ENCODE data around the gene PRSS36.
A peak's percentile ranks its signal among the peaks of the same experiment; 100 is the strongest.

The PRSS36 gene

GRCh38 chr16:31134625-31135534 lies 15.0 kb downstream of the PRSS36 start:
- Histone ChIP-seq H3K4me1 (ENCODE audit: control insufficient read depth in 5 of 5, insufficient read depth in 5 of 5, low read length in 5 of 5) (peaks cover 0 to 31% (median 19%) of the 10 kb centered on the region in 5 donors), H3K27me3 (ENCODE audit: control insufficient read depth in 5 of 5, insufficient read depth in 4 of 5, low read length in 5 of 5) (peaks cover 0 to 12% (median 9%) of the 10 kb centered on the region in 5 donors), H3K9ac (ENCODE audit: low read length in 5 of 5) (peak overlapping the region in 1 of 5 donors; percentile 4), H3K27ac (ENCODE audit: low read depth, low read length) (no peak overlapping the region), H3K4me3 (ENCODE audit: low read depth in 1 of 5, low read length in 5 of 5) (no peak overlapping the region), H3K36me3 (ENCODE audit: control insufficient read depth in 5 of 5, insufficient read depth in 5 of 5, low read length in 5 of 5) (peaks cover 0 to 34% (median 28%) of the 10 kb centered on the region in 5 donors), H3K9me3 (ENCODE audit: control insufficient read depth in 5 of 5, low read length in 5 of 5) (no peaks in the 10 kb centered on the region)

DNA sequence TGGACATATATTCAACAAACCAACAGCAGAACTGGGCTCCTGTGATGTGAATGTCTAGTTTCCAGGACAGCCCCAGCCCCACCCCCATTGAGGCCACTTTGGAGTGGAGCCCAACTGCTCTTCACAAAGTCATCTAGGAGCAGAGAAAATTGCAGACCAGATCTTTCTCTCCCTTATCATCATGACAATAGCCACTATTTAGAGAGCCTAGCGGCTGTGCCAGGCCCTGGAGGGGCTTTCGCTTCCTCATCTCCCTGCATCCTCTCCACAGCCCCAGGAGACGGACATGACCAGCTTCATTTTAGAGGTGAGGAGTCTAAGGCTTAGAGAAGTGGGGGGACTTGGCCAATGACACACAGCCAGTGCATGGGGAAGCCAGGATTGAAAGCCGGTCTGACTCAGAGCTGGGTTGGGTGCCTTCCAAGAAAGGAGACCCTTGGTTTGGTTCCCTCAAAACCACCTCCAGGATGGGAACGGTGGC lies 15.7 kb downstream of the PRSS36 start:
- Histone ChIP-seq H3K4me3 (ENCODE audit: low read depth in 1 of 5, low read length in 5 of 5) (no peak overlapping the region), H3K9ac (ENCODE audit: low read length in 5 of 5) (no peak overlapping the region), H3K4me1 (ENCODE audit: control insufficient read depth in 5 of 5, insufficient read depth in 5 of 5, low read length in 5 of 5) (peaks cover 0 to 37% (median 20%) of the 10 kb centered on the region in 5 donors), H3K27ac (ENCODE audit: low read depth, low read length) (no peak overlapping the region), H3K27me3 (ENCODE audit: control insufficient read depth in 5 of 5, insufficient read depth in 4 of 5, low read length in 5 of 5) (peaks cover 0 to 12% (median 9%) of the 10 kb centered on the region in 5 donors), H3K36me3 (ENCODE audit: control insufficient read depth in 5 of 5, insufficient read depth in 5 of 5, low read length in 5 of 5) (peaks cover 0 to 41% (median 35%) of the 10 kb centered on the region in 5 donors), H3K9me3 (ENCODE audit: control insufficient read depth in 5 of 5, low read length in 5 of 5) (no peaks in the 10 kb centered on the region)

GRCh38 chr16:31133046-31133501 lies 16.8 kb downstream of the PRSS36 start:
- H3K27ac ChIP-seq (ENCODE audit: low read depth, low read length): no peak overlapping the region
- H3K4me3 ChIP-seq (ENCODE audit: low read depth in 1 of 5, low read length in 5 of 5): no peak overlapping the region
- peaks cover 0 to 12% (median 9%) of the 10 kb centered on the region in 5 donors for H3K27me3 ChIP-seq (ENCODE audit: control insufficient read depth in 5 of 5, insufficient read depth in 4 of 5, low read length in 5 of 5)
- no peaks in the 10 kb centered on the region for H3K9me3 ChIP-seq (ENCODE audit: control insufficient read depth in 5 of 5, low read length in 5 of 5)
- H3K4me1 ChIP-seq (ENCODE audit: control insufficient read depth in 5 of 5, insufficient read depth in 5 of 5, low read length in 5 of 5): peaks cover 0 to 38% (median 15%) of the 10 kb centered on the region in 5 donors
- peaks cover 0 to 52% (median 46%) of the 10 kb centered on the region in 5 donors for H3K36me3 ChIP-seq (ENCODE audit: control insufficient read depth in 5 of 5, insufficient read depth in 5 of 5, low read length in 5 of 5)
- H3K9ac ChIP-seq (ENCODE audit: low read length in 5 of 5): no peak overlapping the region

DNA sequence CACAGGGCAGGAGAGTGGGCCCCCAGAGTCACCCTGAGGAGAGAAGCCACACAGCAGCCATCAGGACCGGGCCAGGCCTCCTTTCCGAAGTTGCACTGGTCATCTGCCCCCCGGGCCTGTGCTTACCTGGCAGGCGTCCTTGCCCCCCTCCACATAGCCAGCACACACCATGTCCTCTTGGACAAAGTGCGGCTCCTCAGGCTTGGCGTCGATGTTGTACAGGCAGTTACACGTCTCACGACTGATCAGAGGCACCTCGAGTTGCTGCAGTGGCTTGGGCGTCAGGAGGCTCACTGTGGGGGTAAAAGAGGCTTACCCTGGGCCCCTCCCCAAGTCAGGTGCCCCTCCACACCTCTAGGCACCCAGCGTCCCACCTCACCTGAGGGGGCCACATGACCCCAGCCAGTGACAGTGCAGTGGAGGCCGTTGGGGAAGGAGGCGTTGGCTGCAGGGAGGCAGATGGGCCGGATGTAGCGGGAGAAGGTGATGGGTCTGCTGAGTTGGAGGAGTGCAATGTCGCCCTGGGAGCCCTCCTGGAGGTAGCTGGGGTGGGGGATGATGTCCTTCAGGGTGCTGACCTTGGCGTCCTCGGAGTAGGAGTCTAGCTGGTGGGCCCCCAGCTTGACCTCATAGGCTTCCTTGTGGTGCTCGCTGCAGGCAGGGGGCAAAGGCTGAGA lies 17.4 kb downstream of the PRSS36 start:
- H3K27ac ChIP-seq (ENCODE audit: low read depth, low read length): no peak overlapping the region
- H3K9me3 ChIP-seq (ENCODE audit: control insufficient read depth in 5 of 5, low read length in 5 of 5): no peaks in the 10 kb centered on the region
- peaks cover 0 to 44% (median 19%) of the 10 kb centered on the region in 5 donors for H3K4me1 ChIP-seq (ENCODE audit: control insufficient read depth in 5 of 5, insufficient read depth in 5 of 5, low read length in 5 of 5)
- H3K4me3 ChIP-seq (ENCODE audit: low read depth in 1 of 5, low read length in 5 of 5): no peak overlapping the region
- peaks cover 0 to 58% (median 52%) of the 10 kb centered on the region in 5 donors for H3K36me3 ChIP-seq (ENCODE audit: control insufficient read depth in 5 of 5, insufficient read depth in 5 of 5, low read length in 5 of 5)
- H3K27me3 ChIP-seq (ENCODE audit: control insufficient read depth in 5 of 5, insufficient read depth in 4 of 5, low read length in 5 of 5): peaks cover 0 to 12% (median 9%) of the 10 kb centered on the region in 5 donors
- H3K9ac ChIP-seq (ENCODE audit: low read length in 5 of 5): no peak overlapping the region

- H3K36me3 ChIP-seq (ENCODE audit: control insufficient read depth in 5 of 5, insufficient read depth in 5 of 5, low read length in 5 of 5): peaks cover 0 to 64% (median 58%) of the 10 kb centered on the region in 5 donors
- no peaks in the 10 kb centered on the region for H3K9me3 ChIP-seq (ENCODE audit: control insufficient read depth in 5 of 5, low read length in 5 of 5)
- no peak overlapping the region for H3K27ac ChIP-seq (ENCODE audit: low read depth, low read length)
- peaks cover 0 to 12% (median 9%) of the 10 kb centered on the region in 5 donors for H3K27me3 ChIP-seq (ENCODE audit: control insufficient read depth in 5 of 5, insufficient read depth in 4 of 5, low read length in 5 of 5)
- peaks cover 0 to 44% (median 19%) of the 10 kb centered on the region in 5 donors for H3K4me1 ChIP-seq (ENCODE audit: control insufficient read depth in 5 of 5, insufficient read depth in 5 of 5, low read length in 5 of 5)
- H3K9ac ChIP-seq (ENCODE audit: low read length in 5 of 5): no peak overlapping the region
- H3K4me3 ChIP-seq (ENCODE audit: low read depth in 1 of 5, low read length in 5 of 5): no peak overlapping the region
Measured at GRCh38 chr16:31131841-31132271, 18.0 kb downstream of the PRSS36 start.

GRCh38 chr16:31131416-31131815 lies 18.4 kb downstream of the PRSS36 start:
- Histone ChIP-seq H3K4me3 (ENCODE audit: low read depth in 1 of 5, low read length in 5 of 5) (no peak overlapping the region), H3K9me3 (ENCODE audit: control insufficient read depth in 5 of 5, low read length in 5 of 5) (no peaks in the 10 kb centered on the region), H3K27ac (ENCODE audit: low read depth, low read length) (no peak overlapping the region), H3K27me3 (ENCODE audit: control insufficient read depth in 5 of 5, insufficient read depth in 4 of 5, low read length in 5 of 5) (peaks cover 0 to 12% (median 9%) of the 10 kb centered on the region in 5 donors), H3K9ac (ENCODE audit: low read length in 5 of 5) (no peak overlapping the region), H3K4me1 (ENCODE audit: control insufficient read depth in 5 of 5, insufficient read depth in 5 of 5, low read length in 5 of 5) (peaks cover 0 to 44% (median 19%) of the 10 kb centered on the region in 5 donors), H3K36me3 (ENCODE audit: control insufficient read depth in 5 of 5, insufficient read depth in 5 of 5, low read length in 5 of 5) (peaks cover 0 to 65% (median 60%) of the 10 kb centered on the region in 5 donors)

GRCh38 chr16:31130899-31131298 lies 19.0 kb downstream of the PRSS36 start:
- peaks cover 0 to 44% (median 19%) of the 10 kb centered on the region in 5 donors for H3K4me1 ChIP-seq (ENCODE audit: control insufficient read depth in 5 of 5, insufficient read depth in 5 of 5, low read length in 5 of 5)
- peaks cover 0 to 12% (median 9%) of the 10 kb centered on the region in 5 donors for H3K27me3 ChIP-seq (ENCODE audit: control insufficient read depth in 5 of 5, insufficient read depth in 4 of 5, low read length in 5 of 5)
- H3K9me3 ChIP-seq (ENCODE audit: control insufficient read depth in 5 of 5, low read length in 5 of 5): no peaks in the 10 kb centered on the region
- H3K9ac ChIP-seq (ENCODE audit: low read length in 5 of 5): no peak overlapping the region
- H3K36me3 ChIP-seq (ENCODE audit: control insufficient read depth in 5 of 5, insufficient read depth in 5 of 5, low read length in 5 of 5): peaks cover 0 to 67% (median 60%) of the 10 kb centered on the region in 5 donors
- no peak overlapping the region for H3K4me3 ChIP-seq (ENCODE audit: low read depth in 1 of 5, low read length in 5 of 5)
- H3K27ac ChIP-seq (ENCODE audit: low read depth, low read length): no peak overlapping the region

- no peak overlapping the region for H3K27ac ChIP-seq (ENCODE audit: low read depth, low read length)
- H3K4me3 ChIP-seq (ENCODE audit: low read depth in 1 of 5, low read length in 5 of 5): no peak overlapping the region
- peaks cover 0 to 68% (median 60%) of the 10 kb centered on the region in 5 donors for H3K36me3 ChIP-seq (ENCODE audit: control insufficient read depth in 5 of 5, insufficient read depth in 5 of 5, low read length in 5 of 5)
- H3K9me3 ChIP-seq (ENCODE audit: control insufficient read depth in 5 of 5, low read length in 5 of 5): no peaks in the 10 kb centered on the region
- H3K27me3 ChIP-seq (ENCODE audit: control insufficient read depth in 5 of 5, insufficient read depth in 4 of 5, low read length in 5 of 5): peaks cover 0 to 10% (median 6%) of the 10 kb centered on the region in 5 donors
- H3K4me1 ChIP-seq (ENCODE audit: control insufficient read depth in 5 of 5, insufficient read depth in 5 of 5, low read length in 5 of 5): peaks cover 0 to 44% (median 19%) of the 10 kb centered on the region in 5 donors
- H3K9ac ChIP-seq (ENCODE audit: low read length in 5 of 5): peak overlapping the region in 1 of 5 donors; percentile 36
Measured at GRCh38 chr16:31130336-31130891, 19.5 kb downstream of the PRSS36 start.

- Histone ChIP-seq H3K36me3 (ENCODE audit: control insufficient read depth in 5 of 5, insufficient read depth in 5 of 5, low read length in 5 of 5) (peaks cover 0 to 71% (median 62%) of the 10 kb centered on the region in 5 donors), H3K4me3 (ENCODE audit: low read depth in 1 of 5, low read length in 5 of 5) (no peak overlapping the region), H3K27me3 (ENCODE audit: control insufficient read depth in 5 of 5, insufficient read depth in 4 of 5, low read length in 5 of 5) (peaks cover 0 to 5% (median under 1%) of the 10 kb centered on the region in 5 donors), H3K9me3 (ENCODE audit: control insufficient read depth in 5 of 5, low read length in 5 of 5) (no peaks in the 10 kb centered on the region), H3K4me1 (ENCODE audit: control insufficient read depth in 5 of 5, insufficient read depth in 5 of 5, low read length in 5 of 5) (peaks cover 0 to 42% (median 15%) of the 10 kb centered on the region in 5 donors), H3K9ac (ENCODE audit: low read length in 5 of 5) (peak overlapping the region in 3 of 5 donors; percentile 22 to 53 (median 35)), H3K27ac (ENCODE audit: low read depth, low read length) (peak overlapping the region; percentile 34)
Measured at GRCh38 chr16:31129568-31130335, 20.1 kb downstream of the PRSS36 start.

All from subcutaneous abdominal adipose tissue (tissue), 5 donors.